CMK (cell line): ENCODE measurements around the gene BACE1-AS.
"Not testable (repeated sequence)": the region's sequence is repeated elsewhere in the genome, so short reads cannot be mapped to it uniquely, and the experiment has no call there.

Source experiments
- DNase-seq: peaks from one replicate; pipeline ENCODE4 v3.0.0-alpha.2; 2010; ENCODE audit warnings: low read depth

The BACE1-AS gene

DNA sequence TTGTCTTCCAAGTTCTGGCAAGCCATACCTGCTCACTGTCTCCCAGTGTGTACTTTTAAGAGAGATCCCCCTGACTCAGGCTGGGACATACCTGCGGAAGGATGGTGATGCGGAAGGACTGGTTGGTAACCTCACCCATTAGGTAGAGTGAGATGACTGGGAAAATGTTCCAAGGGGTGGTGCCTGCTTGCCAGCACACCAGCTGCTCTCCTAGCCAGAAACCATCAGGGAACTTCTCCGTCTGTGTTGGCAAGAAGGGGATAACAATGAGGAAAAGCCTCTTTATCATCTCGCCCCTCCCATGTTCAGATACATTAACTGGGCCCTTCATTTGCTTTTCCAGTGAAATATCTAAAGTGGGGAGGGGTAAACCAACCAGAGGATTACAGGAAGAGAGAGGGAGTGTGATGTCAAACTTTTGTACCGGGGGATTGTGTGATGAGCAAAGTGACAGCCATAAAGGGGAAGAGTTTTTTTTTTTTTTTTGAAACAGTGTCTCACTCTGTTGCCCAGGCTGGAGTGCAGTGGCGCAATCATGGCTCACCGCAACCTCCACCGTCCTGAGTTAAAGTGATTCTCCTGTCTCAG, at the start of gene BACE1-AS:
Gene BACE1-AS, plus strand, starts transcription at position 538 of the 588 bp plus-strand sequence.
- DNase-seq: no peak

DNA sequence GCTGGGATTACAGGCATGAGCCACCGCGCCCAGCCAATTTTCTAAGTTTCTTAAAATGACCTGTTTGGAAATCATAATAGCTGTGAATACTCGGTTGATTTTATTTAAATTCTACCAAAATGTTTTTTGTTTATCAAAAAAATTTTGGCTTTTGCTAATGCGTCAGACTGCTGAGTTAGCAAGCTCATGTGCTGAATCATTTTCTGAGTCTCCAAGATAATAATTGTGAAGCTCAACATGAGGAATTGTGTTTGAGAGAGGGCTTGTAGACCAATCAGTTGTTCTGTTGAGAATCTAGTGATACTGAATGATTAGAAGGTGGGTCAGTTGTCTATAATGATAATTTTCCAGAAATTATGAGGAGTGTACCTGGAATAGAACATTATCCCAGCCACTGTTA, 42.8 kb upstream of the BACE1-AS start:
- no peak for DNase-seq

DNA sequence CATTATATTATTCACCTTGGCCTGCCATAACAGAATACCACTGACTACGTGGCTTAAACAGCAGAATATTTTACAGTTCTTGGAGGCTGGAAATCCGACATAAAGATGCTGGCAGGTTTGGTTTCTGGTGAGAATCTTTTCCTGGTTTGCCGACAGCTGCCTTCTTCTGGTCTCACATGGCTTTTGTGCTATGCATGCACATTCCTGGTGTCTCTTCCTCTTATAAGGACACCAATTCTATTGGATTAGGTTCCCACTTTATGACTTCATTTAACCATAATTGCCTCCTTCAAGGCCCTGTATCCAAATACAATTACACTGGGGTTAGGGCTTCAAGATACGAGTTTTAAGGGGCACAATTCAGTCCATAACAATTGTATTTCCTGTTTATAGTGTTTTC, 41.6 kb upstream of the BACE1-AS start:
- DNase-seq: no peak

- no peak for DNase-seq
Observed at GRCh38 chr11:117251506-117251905, 39.6 kb upstream of the BACE1-AS start.

DNA sequence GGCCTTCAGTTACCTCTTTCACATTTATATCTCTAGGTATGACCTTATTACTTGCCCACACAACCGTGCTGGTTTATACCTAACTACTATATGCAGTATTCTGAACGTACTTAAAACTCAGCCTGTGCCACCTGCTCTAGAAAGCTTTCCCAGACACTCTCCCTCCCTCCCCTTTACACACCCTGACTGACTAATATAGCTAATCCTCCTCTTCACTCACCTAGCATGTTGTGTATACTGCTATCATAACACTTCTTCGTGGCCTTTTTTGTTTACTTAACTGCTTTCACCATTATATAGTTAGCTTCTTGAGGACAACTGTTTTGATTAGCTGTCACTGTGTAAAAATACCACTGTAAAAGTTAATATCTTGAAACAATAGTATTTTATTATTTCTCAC, 35.2 kb upstream of the BACE1-AS start:
- no peak for DNase-seq

DNA sequence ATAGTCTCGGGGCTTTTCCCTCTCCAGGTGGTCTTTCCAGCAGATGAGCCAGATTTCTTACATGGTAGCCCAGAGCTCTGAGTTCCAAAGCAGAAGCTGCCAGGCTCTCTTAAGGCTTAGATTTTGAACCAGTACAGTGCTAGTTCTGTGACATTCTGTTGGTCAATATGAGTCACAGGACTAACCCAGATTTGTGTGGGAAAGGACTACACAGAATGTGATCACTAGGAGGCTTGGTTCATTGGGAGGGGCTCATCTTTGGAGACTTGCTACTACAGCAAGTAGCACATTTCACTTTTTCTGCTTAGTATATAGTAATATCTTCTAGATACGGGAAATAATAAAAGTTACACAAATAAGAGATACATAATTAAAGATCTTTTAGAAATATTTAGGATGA, 34.6 kb upstream of the BACE1-AS start:
- no peak for DNase-seq

GRCh38 chr11:117258576-117258975, 32.6 kb upstream of the BACE1-AS start:
- DNase-seq: no peak

DNA sequence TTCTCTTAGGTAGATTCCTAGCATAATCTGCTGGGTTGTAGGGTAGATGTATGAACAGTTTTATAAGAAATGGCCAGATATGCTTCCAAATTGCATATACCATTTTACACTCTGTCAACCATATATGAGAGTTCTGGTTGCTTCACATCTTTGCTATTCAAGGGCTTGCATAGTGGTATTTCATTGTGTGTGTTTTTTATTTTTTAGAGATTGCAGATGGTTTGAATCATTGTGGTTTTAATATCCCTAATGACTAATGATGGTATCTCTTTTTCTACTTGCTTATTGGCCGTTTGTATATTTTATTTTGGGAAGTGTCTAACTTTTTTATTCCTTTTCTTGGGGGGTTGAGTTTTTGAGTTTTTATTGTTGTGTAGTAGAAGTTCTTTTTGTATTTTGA, 31.7 kb upstream of the BACE1-AS start:
- DNase-seq: no peak

DNA sequence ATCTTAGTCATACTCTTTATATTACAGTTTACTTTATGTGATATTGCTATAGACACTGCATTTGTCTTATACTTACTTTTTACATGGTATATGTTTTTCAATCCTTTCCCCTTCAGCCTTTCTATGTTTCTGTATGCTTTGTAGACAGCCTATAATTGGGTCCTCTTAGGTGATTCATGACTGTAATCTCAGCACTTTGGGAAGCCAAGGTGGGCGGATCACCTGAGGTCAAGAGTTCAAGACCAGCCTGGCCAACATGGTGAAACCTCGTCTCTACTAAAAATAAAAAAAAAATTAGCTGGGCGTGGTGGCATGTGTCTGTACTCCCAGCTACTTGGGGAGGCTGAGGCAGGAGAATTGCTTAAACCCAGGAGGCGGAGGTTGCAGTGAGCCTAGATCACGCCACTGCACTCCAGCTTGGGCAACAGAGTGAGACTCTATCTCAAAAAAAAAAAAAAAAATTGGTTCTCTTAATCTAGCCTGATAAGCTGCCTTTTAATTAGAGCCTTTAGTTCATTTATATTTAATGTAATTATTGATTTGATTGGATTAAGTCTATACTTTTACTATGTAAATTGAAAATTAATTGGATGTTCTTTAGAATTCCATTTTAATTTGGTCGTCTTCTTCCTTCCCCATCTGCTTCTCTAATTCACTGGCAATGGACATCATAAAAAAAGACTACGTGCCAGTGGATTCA, 26.4 kb upstream of the BACE1-AS start:
- not testable (repeated sequence) for DNase-seq

GRCh38 chr11:117265745-117266144, 25.4 kb upstream of the BACE1-AS start:
- no peak for DNase-seq

DNA sequence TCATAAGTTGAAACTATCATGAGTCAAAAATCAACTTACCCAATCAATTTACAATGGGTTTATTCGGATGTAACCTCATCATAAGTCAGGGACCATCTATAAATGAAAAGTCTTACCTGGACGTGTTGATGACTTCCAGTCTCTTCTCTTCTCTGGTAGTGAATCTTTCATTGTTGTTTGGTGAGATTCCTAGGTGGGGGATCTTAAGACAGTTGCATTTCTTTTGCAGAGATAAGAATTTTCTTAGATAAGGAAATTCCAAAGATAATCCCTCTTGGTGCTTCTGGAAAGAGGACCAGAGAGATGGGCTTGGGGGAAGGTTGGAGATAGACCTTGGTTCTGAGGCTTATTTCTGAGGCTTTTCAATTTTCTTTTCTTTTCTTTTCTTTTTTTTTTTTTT, 21.3 kb upstream of the BACE1-AS start:
- DNase-seq: no peak

DNA sequence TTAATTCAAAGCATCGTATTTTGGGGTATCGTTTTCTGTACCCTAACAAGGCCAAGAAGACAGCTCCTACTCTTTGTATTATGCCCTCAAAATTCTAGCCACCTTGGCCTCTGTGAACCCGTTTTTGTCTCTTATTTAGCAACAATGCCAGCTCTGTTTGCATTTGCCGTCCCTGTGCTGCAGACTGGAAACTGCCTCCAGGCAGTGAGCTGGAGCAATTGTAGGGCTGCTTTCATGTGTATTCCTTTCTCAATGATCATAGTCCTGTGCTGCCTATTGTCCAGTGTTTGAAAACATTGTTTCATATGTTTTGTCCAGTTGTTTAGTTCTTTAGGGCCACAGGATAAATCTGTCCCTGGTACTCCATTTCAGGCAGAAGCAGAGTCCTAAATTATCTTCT, 19.9 kb upstream of the BACE1-AS start:
- DNase-seq: no peak

GRCh38 chr11:117272175-117272574, 19.0 kb upstream of the BACE1-AS start:
- DNase-seq: not testable (repeated sequence)

- no peak for DNase-seq
Observed at GRCh38 chr11:117273550-117274289, 17.4 kb upstream of the BACE1-AS start.

GRCh38 chr11:117278347-117278746, 12.8 kb upstream of the BACE1-AS start:
- no peak for DNase-seq

GRCh38 chr11:117279711-117280376, 11.3 kb upstream of the BACE1-AS start:
- DNase-seq: peak; percentile 11

GRCh38 chr11:117281159-117281558, 10.0 kb upstream of the BACE1-AS start:
- DNase-seq: no peak

DNA sequence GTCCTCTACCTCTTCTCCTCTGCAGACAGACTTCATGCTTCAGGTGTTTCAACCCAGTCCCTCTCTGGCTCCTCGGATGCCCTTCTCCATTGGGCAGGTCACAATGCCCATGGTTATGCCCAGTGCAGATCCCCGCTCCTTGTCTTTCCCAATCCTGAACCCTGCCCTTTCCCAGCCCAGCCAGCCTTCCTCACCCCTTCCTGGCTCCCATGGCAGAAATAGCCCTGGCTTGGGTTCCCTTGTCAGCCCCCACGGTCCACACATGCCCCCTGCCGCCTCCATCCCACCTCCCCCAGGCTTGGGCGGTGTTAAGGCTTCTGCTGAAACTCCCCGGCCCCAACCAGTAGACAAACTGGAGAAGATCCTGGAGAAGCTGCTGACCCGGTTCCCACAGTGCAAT, 9.3 kb upstream of the BACE1-AS start:
- DNase-seq: no peak

DNA sequence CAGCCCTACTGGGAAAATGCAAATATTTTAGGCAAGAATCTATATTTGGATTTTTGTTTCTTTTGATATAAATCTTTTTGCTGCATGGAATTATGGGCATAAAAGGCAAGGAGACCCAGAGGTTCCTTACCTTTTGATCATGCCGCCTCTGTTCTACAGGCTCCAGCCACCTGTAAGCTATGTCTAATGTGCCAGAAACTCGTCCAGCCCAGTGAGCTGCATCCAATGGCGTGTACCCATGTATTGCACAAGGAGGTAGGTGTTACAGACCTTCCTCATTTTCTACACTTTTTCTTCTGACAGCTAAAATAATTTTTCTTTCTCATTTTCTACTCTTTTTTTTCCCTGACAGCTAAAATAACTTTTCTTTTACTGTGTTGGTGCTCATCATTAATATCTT, 8.2 kb upstream of the BACE1-AS start:
- no peak for DNase-seq

DNA sequence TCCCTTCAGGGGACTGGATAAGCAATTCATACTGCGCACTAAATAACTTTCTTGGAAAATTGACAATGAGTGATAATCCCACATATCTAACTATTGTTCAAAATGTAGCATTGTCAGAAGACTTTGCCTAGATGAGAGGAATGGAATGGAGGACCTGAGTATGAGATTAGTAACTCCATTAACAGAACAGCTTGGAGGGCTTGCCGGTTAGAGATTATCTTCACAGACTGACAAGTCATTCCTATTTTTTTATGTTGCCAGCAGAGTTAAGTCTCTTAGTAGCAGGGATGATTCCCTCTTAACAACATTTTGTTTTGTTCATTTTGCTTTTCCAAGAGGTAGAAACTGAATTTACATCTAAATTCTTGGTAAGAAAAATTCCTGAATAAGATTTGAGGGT, 7.1 kb upstream of the BACE1-AS start:
- DNase-seq: no peak

DNA sequence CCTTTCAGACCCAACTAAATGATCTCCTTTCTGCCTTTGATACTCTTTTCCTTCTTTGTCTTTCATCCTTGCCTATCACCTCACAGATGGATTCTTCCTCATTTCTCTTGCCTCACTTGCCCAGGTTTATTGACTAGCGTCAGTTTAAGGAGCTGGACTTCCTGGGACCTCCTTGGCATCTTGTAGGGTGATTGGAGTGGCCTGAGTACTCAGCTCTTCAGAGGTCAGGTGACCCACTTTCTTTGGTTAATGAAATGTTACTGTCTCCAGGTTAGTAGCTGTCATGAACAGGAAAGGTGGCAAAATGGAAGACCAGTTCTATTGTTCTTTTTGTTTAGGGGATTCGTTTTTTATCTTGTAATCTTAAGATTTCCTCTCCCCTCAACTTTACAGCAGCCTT, 4.6 kb upstream of the BACE1-AS start:
- no peak for DNase-seq

DNA sequence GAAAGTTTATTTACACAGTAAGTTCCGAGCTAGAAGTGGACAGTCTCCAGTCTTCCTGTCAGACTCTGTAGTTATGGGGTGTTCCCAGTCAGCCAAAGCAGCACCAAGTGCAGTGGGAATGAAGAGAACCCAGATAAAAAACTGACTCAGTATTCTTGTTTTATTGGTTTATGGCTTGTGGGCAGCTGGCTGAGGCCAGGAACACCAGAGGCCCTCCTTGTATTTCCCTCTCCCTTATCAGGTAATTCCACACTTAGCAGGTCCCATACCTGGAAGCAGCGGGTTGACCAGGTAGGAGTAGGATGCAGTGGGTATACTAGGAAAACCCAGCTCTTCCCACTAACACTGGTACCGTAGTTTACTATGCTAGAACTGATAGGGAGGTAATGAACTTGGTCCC, 3.5 kb upstream of the BACE1-AS start:
- DNase-seq: no peak

DNA sequence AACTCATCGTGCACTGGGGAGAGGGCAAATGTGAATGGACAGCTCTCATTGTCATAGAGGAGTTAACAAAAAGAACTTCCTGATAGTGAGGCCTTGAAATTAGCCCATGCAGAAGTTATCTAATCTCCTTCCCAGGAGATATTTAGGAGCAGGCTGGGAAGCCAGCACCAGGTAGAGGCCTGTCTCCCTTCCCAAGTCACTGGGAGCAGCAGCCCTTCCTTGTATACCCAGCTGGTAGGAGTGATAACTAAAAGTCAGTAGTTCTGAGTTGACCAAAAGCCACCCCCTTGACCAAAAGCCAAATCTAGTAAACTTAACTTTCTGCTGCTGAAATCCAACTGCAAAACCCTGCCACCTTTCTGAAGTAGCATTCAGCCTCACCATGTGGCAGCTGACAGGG, 1.4 kb upstream of the BACE1-AS start:
- no peak for DNase-seq
